Measurements from ENCODE around the gene PCBD1.

DNA sequence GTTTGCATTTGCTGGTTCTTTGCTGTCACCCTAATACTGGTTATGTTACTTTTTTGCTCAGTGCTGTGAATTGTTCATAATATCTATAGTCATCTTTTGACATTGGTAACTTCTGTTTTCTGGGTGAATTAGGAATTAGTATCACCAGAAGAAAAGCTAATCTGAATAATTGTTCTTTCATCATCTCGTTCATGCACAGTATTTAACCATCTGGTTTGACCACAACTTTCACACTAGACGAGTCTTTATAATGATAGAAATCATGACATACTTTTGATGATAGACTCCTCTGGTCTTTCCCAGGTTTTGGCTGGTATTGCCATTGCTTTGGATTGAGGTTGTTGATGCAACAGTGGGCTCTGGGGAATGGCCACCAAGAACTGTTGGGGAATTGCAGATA, 47.5 kb downstream of the PCBD1 start:
- TF ChIP-seq, protein P1, sequence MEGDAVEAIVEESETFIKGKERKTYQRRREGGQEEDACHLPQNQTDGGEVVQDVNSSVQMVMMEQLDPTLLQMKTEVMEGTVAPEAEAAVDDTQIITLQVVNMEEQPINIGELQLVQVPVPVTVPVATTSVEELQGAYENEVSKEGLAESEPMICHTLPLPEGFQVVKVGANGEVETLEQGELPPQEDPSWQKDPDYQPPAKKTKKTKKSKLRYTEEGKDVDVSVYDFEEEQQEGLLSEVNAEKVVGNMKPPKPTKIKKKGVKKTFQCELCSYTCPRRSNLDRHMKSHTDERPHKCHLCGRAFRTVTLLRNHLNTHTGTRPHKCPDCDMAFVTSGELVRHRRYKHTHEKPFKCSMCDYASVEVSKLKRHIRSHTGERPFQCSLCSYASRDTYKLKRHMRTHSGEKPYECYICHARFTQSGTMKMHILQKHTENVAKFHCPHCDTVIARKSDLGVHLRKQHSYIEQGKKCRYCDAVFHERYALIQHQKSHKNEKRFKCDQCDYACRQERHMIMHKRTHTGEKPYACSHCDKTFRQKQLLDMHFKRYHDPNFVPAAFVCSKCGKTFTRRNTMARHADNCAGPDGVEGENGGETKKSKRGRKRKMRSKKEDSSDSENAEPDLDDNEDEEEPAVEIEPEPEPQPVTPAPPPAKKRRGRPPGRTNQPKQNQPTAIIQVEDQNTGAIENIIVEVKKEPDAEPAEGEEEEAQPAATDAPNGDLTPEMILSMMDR (IDR thresholded peaks at IDR 0.05; ENCODE audit: low read depth, low read length) = no peak
- no peak for TF ChIP-seq EZH2phosphoT487 (IDR thresholded peaks at IDR 0.05; ENCODE audit: low read depth)
